Measurements from ENCODE around the gene CDK5RAP2.

- TF ChIP-seq POLR2AphosphoS5 (IDR thresholded peaks at IDR 0.05; ENCODE audit: low read depth, low read length) (no peak), REST (IDR thresholded peaks at IDR 0.05; ENCODE audit: insufficient read depth in 1 of 2, low read depth in 2 of 2, low read length in 2 of 2) (no peak)
These were observed 198.1 kb downstream of the CDK5RAP2 start for GRCh38 chr9:120381839-120382238.

Data from PFSK-1 (cell line).